Fibroblast of lung (primary cell): Measurements from ENCODE around the gene IL10RA. TPM values are rescaled to one million over a fixed set of nuclear protein-coding genes. Genes with fewer than 3 reads are reported as not detected.
"Not testable (repeated sequence)": the region's sequence is repeated elsewhere in the genome, so short reads cannot be mapped to it uniquely, and the experiment has no call there.

ENCODE experiments used
- DNase-seq, 2 donors: peaks; one replicate each; pipeline versions ENCODE4 v3.0.0 to v3.0.0-alpha.2; 2010; ENCODE audit warnings: low read depth in 2 of 2
- H2AFZ ChIP-seq: 2 replicates; pipeline ENCODE4 v1.5.1; 2012; ENCODE audit warnings: low read length, control low read depth, inconsistent platforms
- H3K27ac ChIP-seq: 2 replicates; pipeline ENCODE4 v1.5.1; 2011; ENCODE audit warnings: low read length, control low read depth; ENCODE audit not compliant: insufficient read depth
- H3K27me3 ChIP-seq: 2 replicates; pipeline ENCODE4 v1.5.1; 2011; ENCODE audit warnings: mild to moderate bottlenecking, low read length; ENCODE audit not compliant: control insufficient read depth, insufficient read depth
- H3K36me3 ChIP-seq: 2 replicates; pipeline ENCODE4 v1.5.1; 2011; ENCODE audit warnings: low read length; ENCODE audit not compliant: control insufficient read depth, insufficient read depth
- H3K4me1 ChIP-seq: 2 replicates; pipeline ENCODE4 v1.5.1; 2011; ENCODE audit warnings: low read length; ENCODE audit not compliant: control insufficient read depth, insufficient read depth; ENCODE audit errors: extremely low read depth
- H3K4me2 ChIP-seq: 2 replicates; pipeline ENCODE4 v1.5.1; 2011; ENCODE audit warnings: low read length, control low read depth; ENCODE audit not compliant: insufficient read depth; ENCODE audit errors: extremely low read depth
- H3K4me3 ChIP-seq, 4 experiments: fragments of 200-600 bp in 1 of 4; sonication (generic) in 1 of 4; replicated peaks in 1 of 4; 2 replicates each; pipeline ENCODE4 v1.5.1; 2011 to 2016; ENCODE audit warnings: low read length in 4 of 4, low read depth in 3 of 4, mild to moderate bottlenecking in 3 of 4, control low read depth in 2 of 4, inconsistent platforms in 1 of 4, mixed read lengths in 1 of 4; ENCODE audit not compliant: insufficient read depth in 1 of 4; ENCODE audit errors: control extremely low read depth in 1 of 4
- H3K79me2 ChIP-seq: 2 replicates; pipeline ENCODE4 v1.5.1; 2012; ENCODE audit warnings: mild to moderate bottlenecking, low read length, inconsistent platforms; ENCODE audit not compliant: control insufficient read depth, insufficient read depth
- H3K9ac ChIP-seq: 2 replicates; pipeline ENCODE4 v1.5.1; 2011; ENCODE audit warnings: mild to moderate bottlenecking, low read length, control low read depth; ENCODE audit not compliant: insufficient read depth
- H3K9me3 ChIP-seq: 2 replicates; pipeline ENCODE4 v1.5.1; 2012; ENCODE audit warnings: low read depth, low read length; ENCODE audit not compliant: control insufficient read depth, insufficient read depth
- H4K20me1 ChIP-seq: 2 replicates; pipeline ENCODE4 v1.5.1; 2011; ENCODE audit warnings: low read length; ENCODE audit not compliant: control insufficient read depth, insufficient read depth; ENCODE audit errors: extremely low read depth
- CTCF ChIP-seq, 2 donors: IDR thresholded peaks in 1 of 2; conservative IDR thresholded peaks in 1 of 2; 1 replicate in 1 of 2; 2 replicates in 1 of 2; pipeline ENCODE4 v1.5.1; 2011 to 2012; ENCODE audit warnings: low read length in 2 of 2, control low read depth in 1 of 2, inconsistent platforms in 1 of 2, low read depth in 1 of 2, mild to moderate bottlenecking in 1 of 2
- EZH2 ChIP-seq: IDR thresholded peaks from 2 replicates; pipeline ENCODE4 v1.5.1; 2012; ENCODE audit warnings: low read length, control low read depth, mild to moderate bottlenecking; ENCODE audit errors: missing control alignments
- polyA plus RNA-seq, 2 donors: library from polyadenylated mRNA; depleted of rRNA in 1 of 2; stranded (reverse) in 1 of 2; unstranded in 1 of 2; fragments of >200 nt; gene quantifications; 2 replicates each; pipeline ENCODE4 v1.2.1, GENCODE V29; 2011 to 2012; ENCODE audit warnings: missing spikeins in 1 of 2
- total RNA-seq: library from RNA; depleted of rRNA; stranded (reverse); fragments of >200 nt; gene quantifications from 2 replicates; pipeline ENCODE4 v1.2.1, GENCODE V29; 2014

The IL10RA gene
- total and polyA plus RNA-seq, 2 donors (not counting 1 experiment from before 2014, with no cell fraction given), result 0.17 TPM; not detected in 1

GRCh38 chr11:118005224-118006152, 19.3 kb downstream of the IL10RA start:
- Histone ChIP-seq H3K4me3 (no peak overlapping the region), H3K79me2 (no peaks in the 10 kb centered on the region), H3K4me1 (no peaks in the 10 kb centered on the region), H3K36me3 (no peaks in the 10 kb centered on the region), H3K27me3 (no peaks in the 10 kb centered on the region), H3K9ac (no peak overlapping the region), H3K4me2 (no peak overlapping the region), H3K27ac (no peak overlapping the region), H3K9me3 (no peaks in the 10 kb centered on the region), H4K20me1 (no peaks in the 10 kb centered on the region), H2AFZ (no peak overlapping the region)
- DNase-seq, result no peak
- TF ChIP-seq EZH2 (no peak), CTCF (conservative IDR thresholded peaks at IDR 0.05 in 1 of 2, IDR thresholded peaks at IDR 0.05 in 1 of 2; ENCODE audit: low read depth in 1 of 2, low read length in 2 of 2) (no peak)

- H4K20me1 ChIP-seq, result no peaks in the 10 kb centered on the region
- no peaks in the 10 kb centered on the region for H3K36me3 ChIP-seq
- DNase-seq, result no peak
- H2AFZ ChIP-seq, result no peak overlapping the region
- no peaks in the 10 kb centered on the region for H3K4me1 ChIP-seq
- no peak overlapping the region for H3K4me3 ChIP-seq
- no peaks in the 10 kb centered on the region for H3K79me2 ChIP-seq
- H3K27me3 ChIP-seq, result no peaks in the 10 kb centered on the region
- no peak overlapping the region for H3K4me2 ChIP-seq
- no peak overlapping the region for H3K9ac ChIP-seq
- TF ChIP-seq CTCF (conservative IDR thresholded peaks at IDR 0.05 in 1 of 2, IDR thresholded peaks at IDR 0.05 in 1 of 2; ENCODE audit: low read depth in 1 of 2, low read length in 2 of 2) (no peak), EZH2 (no peak)
- no peak overlapping the region for H3K27ac ChIP-seq
- no peaks in the 10 kb centered on the region for H3K9me3 ChIP-seq
Observed at GRCh38 chr11:118006153-118006534, 19.9 kb downstream of the IL10RA start.

GRCh38 chr11:118007040-118007439, 20.8 kb downstream of the IL10RA start:
- H3K4me1 ChIP-seq, result no peaks in the 10 kb centered on the region
- no peak overlapping the region for H3K4me3 ChIP-seq
- H4K20me1 ChIP-seq, result no peaks in the 10 kb centered on the region
- H3K27me3 ChIP-seq, result no peaks in the 10 kb centered on the region
- no peak for TF ChIP-seq EZH2
- TF ChIP-seq CTCF (conservative IDR thresholded peaks at IDR 0.05 in 1 of 2, IDR thresholded peaks at IDR 0.05 in 1 of 2; ENCODE audit: low read depth in 1 of 2, low read length in 2 of 2), result no peak
- DNase-seq, result no peak
- H3K36me3 ChIP-seq, result no peaks in the 10 kb centered on the region
- H3K9me3 ChIP-seq, result no peaks in the 10 kb centered on the region
- H3K27ac ChIP-seq, result no peak overlapping the region
- H2AFZ ChIP-seq, result no peak overlapping the region
- H3K79me2 ChIP-seq, result no peaks in the 10 kb centered on the region
- H3K9ac ChIP-seq, result no peak overlapping the region
- H3K4me2 ChIP-seq, result no peak overlapping the region

- H4K20me1 ChIP-seq, H2AFZ ChIP-seq, H3K4me1 ChIP-seq, H3K79me2 ChIP-seq, H3K9me3 ChIP-seq, H3K36me3 ChIP-seq, H3K9ac ChIP-seq, H3K27me3 ChIP-seq, H3K27ac ChIP-seq, H3K4me2 ChIP-seq, H3K4me3 ChIP-seq, DNase-seq: not testable (repeated sequence)
Observed at GRCh38 chr11:118007563-118008270, 21.5 kb downstream of the IL10RA start.
